Calu3 (cell line): Measurements from ENCODE around the gene POGK. TPM values are rescaled to one million over a fixed set of nuclear protein-coding genes. Genes with fewer than 3 reads are reported as not detected.

ENCODE experiments used
- BruUV-seq: library from RNA; stranded (reverse); fragments of 400-500 nt; replicated peaks from 2 replicates; lab custom pipeline; 2021; lab: Mats Ljungman, UMichigan
- CTCF ChIA-PET: fragments of 300-600 bp; sonication (Branson Sonifier 250); formaldehyde crosslinking; loops from one replicate; lab custom pipeline; 2022; ENCODE audit warnings: antibody characterized with exemption; lab: Charles Lee
- DNase-seq: peaks from one replicate; pipeline ENCODE4 v3.0.0; 2022
- H3K27ac Mint-ChIP-seq: one replicate; pipeline ENCODE4 v1.8.0; 2022; ENCODE audit warnings: mixed read lengths; ENCODE audit not compliant: unreplicated experiment
- H3K27me3 Mint-ChIP-seq: one replicate; pipeline ENCODE4 v1.8.0; 2022; ENCODE audit warnings: mixed read lengths; ENCODE audit not compliant: unreplicated experiment
- H3K36me3 Mint-ChIP-seq: one replicate; pipeline ENCODE4 v1.8.0; 2022; ENCODE audit warnings: mild to moderate bottlenecking, moderate library complexity, mixed read lengths; ENCODE audit not compliant: insufficient read depth, unreplicated experiment
- H3K4me1 Mint-ChIP-seq: one replicate; pipeline ENCODE4 v1.8.0; 2022; ENCODE audit warnings: mild to moderate bottlenecking, low read depth, mixed read lengths; ENCODE audit not compliant: unreplicated experiment
- H3K4me3 Mint-ChIP-seq: one replicate; pipeline ENCODE4 v1.8.0; 2022; ENCODE audit warnings: mild to moderate bottlenecking, low read depth, moderate library complexity, mixed read lengths; ENCODE audit not compliant: unreplicated experiment
- H3K9me3 Mint-ChIP-seq: one replicate; pipeline ENCODE4 v1.8.0; 2022; ENCODE audit warnings: low read depth, mixed read lengths; ENCODE audit not compliant: unreplicated experiment
- CTCF ChIP-seq: fragments of 200-600 bp; IDR thresholded peaks from one replicate; pipeline ENCODE4 v1.8.0; 2022; ENCODE audit warnings: antibody characterized with exemption; ENCODE audit not compliant: unreplicated experiment
- intact Hi-C: fragments of 100-400 bp; cut with micrococcal nuclease; formaldehyde crosslinking; loops from one replicate; pipeline ENCODE4 v1.10.0; 2022; ENCODE audit not compliant: unreplicated experiment
- total RNA-seq: library from RNA; stranded (reverse); gene quantifications from 2 replicates; pipeline ENCODE4 v1.2.3, GENCODE V29; 2022

POGK gene
- total RNA-seq, 1 experiment from 2014 or later = 80.2 TPM

GRCh38 chr1:166882893-166883292 lies 43.6 kb downstream of the POGK start:
- CTCF ChIA-PET = interaction anchor here (0.6 to 2.3 kb wide), 5 partner anchors 23 to 176 kb away, joined by 4 to 17 read pairs (median 7); no protein-coding TSS in a partner anchor
- Mint-ChIP-seq H3K27ac (no peak overlapping the region), H3K27me3 (peaks cover 37% of the 10 kb centered on the region)

DNA sequence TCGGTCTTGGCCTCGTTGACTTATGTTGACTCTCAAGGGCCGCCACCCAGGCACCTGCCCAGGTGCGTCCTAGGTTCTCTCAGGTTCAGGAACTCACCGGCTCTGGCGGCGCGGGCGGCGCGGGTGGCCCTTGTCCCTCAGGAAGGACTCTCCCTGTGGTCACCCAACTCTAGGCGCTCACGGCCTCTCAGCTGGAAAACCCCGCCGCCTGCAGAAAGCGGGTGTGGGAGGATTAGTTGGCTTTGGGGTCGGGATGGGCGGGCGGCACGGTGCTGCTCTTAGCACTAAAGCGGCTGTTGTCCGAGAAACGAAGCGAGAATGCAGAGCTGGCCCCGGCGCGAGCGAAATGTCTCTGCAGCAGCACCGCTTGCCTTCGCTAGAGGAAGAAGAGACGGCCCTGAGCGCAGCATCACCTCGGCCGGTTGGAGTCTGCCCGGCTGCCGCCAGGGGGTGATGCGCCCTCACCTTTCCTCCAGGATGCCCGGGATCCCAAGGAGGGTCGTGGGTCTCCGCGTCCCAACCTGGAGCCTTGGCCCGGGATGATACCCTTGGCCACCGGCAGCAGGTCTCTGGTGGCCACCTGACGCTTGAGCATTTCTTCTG lies 44.9 kb downstream of the POGK start:
- Mint-ChIP-seq H3K4me1 (peaks cover 10% of the 10 kb centered on the region), H3K4me3 (peak overlapping the region; percentile 56), H3K27ac (no peak overlapping the region), H3K27me3 (peaks cover 37% of the 10 kb centered on the region), H3K9me3 (no peaks in the 10 kb centered on the region), H3K36me3 (no peaks in the 10 kb centered on the region)
- CTCF ChIA-PET = interaction anchor here (0.6 to 2.3 kb wide), 6 partner anchors 22 to 838 kb away, joined by 3 to 17 read pairs (median 6); no protein-coding TSS in a partner anchor
- peak; percentile 72 for DNase-seq
- peak; percentile 73 for TF ChIP-seq CTCF
- intact Hi-C loops = loop anchor here (1.0 kb wide), 1 partner anchor 173 kb away; no protein-coding TSS in a partner anchor
- no TSS peak for BruUV-seq

More at GRCh38 chr1:166882893-166883292, 43.6 kb downstream of the POGK start:
- Mint-ChIP-seq H3K9me3 (no peaks in the 10 kb centered on the region), H3K36me3 (no peaks in the 10 kb centered on the region), H3K4me1 (peaks cover 12% of the 10 kb centered on the region), H3K4me3 (no peak overlapping the region)
- BruUV-seq = no TSS peak
- intact Hi-C loops = no loop called here
- TF ChIP-seq CTCF = no peak
- DNase-seq = no peak

DNA sequence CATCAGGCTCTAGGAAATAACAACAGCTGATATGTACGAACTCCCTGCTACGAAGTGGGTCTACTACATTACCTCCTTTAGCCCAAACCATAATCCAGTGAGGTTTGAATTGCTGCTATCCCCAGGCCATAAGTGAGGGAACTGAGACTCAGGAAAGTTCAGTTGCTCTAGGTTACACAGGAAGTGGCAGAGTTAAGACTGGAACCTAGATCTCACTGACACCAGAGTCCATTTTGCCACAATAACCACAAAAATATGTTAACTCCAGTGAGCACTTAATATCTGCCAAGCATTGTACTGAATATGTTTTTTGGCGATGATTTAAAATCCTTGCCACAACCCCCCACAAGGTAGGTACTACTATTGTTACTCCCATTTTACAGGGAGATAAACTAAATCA lies 45.7 kb downstream of the POGK start:
- Mint-ChIP-seq H3K4me3 (no peak overlapping the region), H3K4me1 (peaks cover 10% of the 10 kb centered on the region), H3K9me3 (no peaks in the 10 kb centered on the region), H3K27me3 (peaks cover 37% of the 10 kb centered on the region), H3K36me3 (no peaks in the 10 kb centered on the region), H3K27ac (no peak overlapping the region)
- TF ChIP-seq CTCF = no peak
- DNase-seq = no peak
- CTCF ChIA-PET = no interaction called here
- no TSS peak for BruUV-seq
- intact Hi-C loops = loop anchor here (1.0 kb wide), 1 partner anchor 172 kb away; no protein-coding TSS in a partner anchor

DNA sequence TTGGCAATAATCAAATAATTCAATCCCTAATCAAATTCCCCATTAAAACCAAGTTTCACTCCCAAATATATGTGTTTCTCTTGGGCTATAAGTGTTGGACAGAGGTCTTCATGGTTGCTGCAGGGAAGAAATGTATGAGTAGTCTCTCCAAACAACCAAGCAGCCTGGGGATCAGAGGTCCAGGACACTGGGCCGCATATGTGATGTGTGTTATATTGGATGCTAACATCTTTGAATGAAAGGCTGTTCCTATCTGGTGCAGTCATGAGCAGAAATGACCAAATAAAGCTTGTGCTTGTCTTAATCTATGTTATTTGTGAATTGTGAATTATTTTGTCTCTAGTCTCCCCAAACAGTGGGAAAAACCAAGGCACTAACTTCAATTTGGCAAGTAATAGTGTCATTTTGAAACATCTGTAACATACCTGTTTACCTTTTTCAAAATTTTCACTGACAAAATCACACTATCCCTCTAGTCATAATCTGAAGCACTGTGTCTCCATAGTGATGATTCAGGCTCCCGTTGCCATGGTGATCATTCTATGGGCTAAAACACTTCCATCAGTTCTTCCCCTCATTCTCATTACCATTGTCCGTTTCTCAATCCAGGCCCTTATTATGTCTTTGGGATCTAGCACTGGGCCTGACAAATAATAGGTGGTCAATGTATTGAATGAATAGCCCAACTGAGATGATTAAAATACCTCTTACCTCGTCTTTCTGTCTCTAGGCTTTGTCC lies 49.3 kb downstream of the POGK start:
- Mint-ChIP-seq H3K9me3 (no peaks in the 10 kb centered on the region), H3K36me3 (no peaks in the 10 kb centered on the region), H3K4me3 (no peak overlapping the region), H3K4me1 (peaks cover 8% of the 10 kb centered on the region), H3K27ac (no peak overlapping the region), H3K27me3 (peaks cover 46% of the 10 kb centered on the region)
- DNase-seq = no peak
- TF ChIP-seq CTCF = no peak
- BruUV-seq = no TSS peak
- CTCF ChIA-PET = no interaction called here
- intact Hi-C loops = no loop called here
